HG03378 (cell line): ENCODE measurements around the gene FSTL4.

ENCODE experiments used
- ATAC-seq: cut with Tn5 transposase; IDR thresholded peaks from one replicate; pipeline ENCODE4 v1.9.1; 2021; ENCODE audit warnings: mild to moderate bottlenecking, moderate library complexity; ENCODE audit not compliant: unreplicated experiment

Gene FSTL4

GRCh38 chr5:133155326-133155969 is 456.9 kb downstream of the FSTL4 start:
- no peak for ATAC-seq

DNA sequence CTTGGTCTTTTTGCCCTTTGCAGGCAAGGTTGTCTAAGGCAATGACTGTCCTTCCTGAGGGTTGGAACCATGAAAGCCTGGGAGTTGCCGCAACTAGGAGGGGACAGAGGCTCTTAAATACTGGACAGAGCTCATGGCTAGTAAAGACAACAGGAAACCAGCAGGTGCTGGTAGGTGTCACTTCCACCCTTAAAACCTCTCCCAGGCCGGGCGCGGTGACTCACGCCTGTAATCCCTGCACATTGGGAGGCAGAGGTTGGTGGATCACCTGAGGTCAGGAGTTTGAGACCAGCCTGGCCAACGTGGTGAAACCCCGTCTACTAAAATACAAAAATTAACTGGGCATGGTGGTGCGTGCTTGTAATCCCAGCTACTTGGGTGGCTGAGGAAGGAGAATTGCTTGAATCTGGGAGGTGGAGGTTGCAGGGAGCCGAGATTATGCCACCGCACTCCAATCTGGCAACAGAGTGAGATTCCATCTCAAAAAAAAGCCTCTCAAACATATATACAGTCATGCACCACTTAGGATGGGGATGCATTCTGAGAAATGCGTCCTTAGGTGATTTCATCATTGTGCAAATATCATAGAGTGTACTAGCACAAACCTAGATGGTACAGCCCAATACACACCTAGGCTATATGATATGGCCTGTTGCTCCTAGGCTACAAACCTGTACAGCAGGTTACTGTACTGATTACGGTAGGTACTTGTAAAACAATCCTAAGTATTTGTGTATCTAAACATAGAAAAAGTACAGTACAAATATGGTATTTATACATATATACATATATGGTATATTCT is 457.9 kb downstream of the FSTL4 start:
- ATAC-seq, result no peak

GRCh38 chr5:133150909-133151544 is 461.3 kb downstream of the FSTL4 start:
- no peak for ATAC-seq

- ATAC-seq, result no peak
These were observed 463.0 kb downstream of the FSTL4 start for GRCh38 chr5:133149345-133149744.

- no peak for ATAC-seq
These were observed 464.4 kb downstream of the FSTL4 start for GRCh38 chr5:133147815-133148567.

GRCh38 chr5:133147411-133147810 is 464.9 kb downstream of the FSTL4 start:
- no peak for ATAC-seq
